Right hindlimb (tissue), 1 donor: ENCODE data around the gene SRRM2.

Experiments
- DNase-seq: peaks from one replicate; pipeline ENCODE4 v3.0.0-alpha.2; 2018

SRRM2 gene

GRCh38 chr16:2765462-2766404 is 13.3 kb downstream of the SRRM2 start:
- DNase-seq = no peak

GRCh38 chr16:2766430-2767139 is 14.1 kb downstream of the SRRM2 start:
- DNase-seq = no peak

- DNase-seq = no peak
Observed at GRCh38 chr16:2767140-2767731, 14.8 kb downstream of the SRRM2 start.

- no peak for DNase-seq
Observed at GRCh38 chr16:2767891-2768290, 15.5 kb downstream of the SRRM2 start.

GRCh38 chr16:2768403-2769089 is 16.1 kb downstream of the SRRM2 start:
- no peak for DNase-seq

- DNase-seq = no peak
Observed at GRCh38 chr16:2769100-2769529, 16.7 kb downstream of the SRRM2 start.

- DNase-seq = no peak
Observed at GRCh38 chr16:2769675-2770056, 17.2 kb downstream of the SRRM2 start.

- DNase-seq = no peak
Observed at GRCh38 chr16:2770057-2770951, 17.9 kb downstream of the SRRM2 start.

GRCh38 chr16:2771496-2772402 is 19.3 kb downstream of the SRRM2 start:
- no peak for DNase-seq

- no peak for DNase-seq
Observed at GRCh38 chr16:2773188-2773968, 20.9 kb downstream of the SRRM2 start.

GRCh38 chr16:2774161-2774891 is 21.9 kb downstream of the SRRM2 start:
- peak; percentile 26 for DNase-seq

- DNase-seq = no peak
Observed at GRCh38 chr16:2775131-2775716, 22.8 kb downstream of the SRRM2 start.

GRCh38 chr16:2775765-2776499 is 23.5 kb downstream of the SRRM2 start:
- peak; percentile 11 for DNase-seq

- DNase-seq = no peak
Observed at GRCh38 chr16:2776500-2777139, 24.2 kb downstream of the SRRM2 start.

- peak; percentile 94 for DNase-seq
Observed at GRCh38 chr16:2777231-2777902, 24.9 kb downstream of the SRRM2 start, which contains the start of gene ELOB. Gene ELOB (minus strand): TSS chr16:2777280. CDS start chr16:2777239, 41 bp downstream.

- DNase-seq = peak; percentile 59
Observed at GRCh38 chr16:2777903-2778629, 25.6 kb downstream of the SRRM2 start.
